KMS-11 (cell line): ENCODE results near the gene NFATC1.

ENCODE experiments used
- H2AFZ ChIP-seq: fragments of 200-600 bp; sonication (generic); 2 replicates; pipeline ENCODE4 v1.6.1; 2016; ENCODE audit warnings: antibody characterized with exemption, mixed run types, low read depth
- H3K27ac ChIP-seq: fragments of 200-600 bp; sonication (generic); 2 replicates; pipeline ENCODE4 v1.6.1; 2016; ENCODE audit warnings: mild to moderate bottlenecking, mixed run types
- H3K27me3 ChIP-seq: fragments of 200-600 bp; sonication (generic); 2 replicates; pipeline ENCODE4 v1.6.1; 2017; ENCODE audit warnings: mild to moderate bottlenecking, low read depth, mixed run types, moderate library complexity; ENCODE audit not compliant: insufficient read depth
- H3K36me3 ChIP-seq: fragments of 200-600 bp; sonication (generic); 2 replicates; pipeline ENCODE4 v1.6.1; 2017; ENCODE audit warnings: mild to moderate bottlenecking, mixed run types; ENCODE audit not compliant: insufficient read depth
- H3K4me1 ChIP-seq: fragments of 200-600 bp; sonication (generic); 2 replicates; pipeline ENCODE4 v1.6.1; 2016; ENCODE audit warnings: mild to moderate bottlenecking, low read depth, mixed run types; ENCODE audit not compliant: poor library complexity, severe bottlenecking
- H3K4me2 ChIP-seq: fragments of 200-600 bp; sonication (generic); 2 replicates; pipeline ENCODE4 v1.7.0; 2016; ENCODE audit warnings: mild to moderate bottlenecking, mixed run types
- H3K4me3 ChIP-seq: fragments of 200-600 bp; sonication (generic); IDR thresholded peaks from 2 replicates; pipeline ENCODE4 v1.6.1; 2017; ENCODE audit warnings: low read depth, low read length, mixed read lengths; ENCODE audit not compliant: insufficient read depth
- H3K79me2 ChIP-seq: fragments of 200-600 bp; sonication (generic); 2 replicates; pipeline ENCODE4 v1.6.1; 2016; ENCODE audit warnings: low read depth, mixed run types; ENCODE audit not compliant: insufficient read depth
- H3K9ac ChIP-seq: fragments of 200-600 bp; sonication (generic); 2 replicates; pipeline ENCODE4 v1.6.1; 2016; ENCODE audit warnings: mild to moderate bottlenecking, mixed run types
- H4K20me1 ChIP-seq: fragments of 200-600 bp; sonication (generic); 2 replicates; pipeline ENCODE4 v1.6.1; 2016; ENCODE audit warnings: mild to moderate bottlenecking, mixed run types; ENCODE audit not compliant: insufficient read depth
- TF ChIP-seq, protein P1 (sequence below): fragments of 200-600 bp; sonication (generic); conservative IDR thresholded peaks from 2 replicates; pipeline ENCODE4 v1.6.1; 2017; ENCODE audit warnings: low read depth, mild to moderate bottlenecking, antibody characterized with exemption, low read length, moderate library complexity, mixed read lengths

The NFATC1 gene

DNA sequence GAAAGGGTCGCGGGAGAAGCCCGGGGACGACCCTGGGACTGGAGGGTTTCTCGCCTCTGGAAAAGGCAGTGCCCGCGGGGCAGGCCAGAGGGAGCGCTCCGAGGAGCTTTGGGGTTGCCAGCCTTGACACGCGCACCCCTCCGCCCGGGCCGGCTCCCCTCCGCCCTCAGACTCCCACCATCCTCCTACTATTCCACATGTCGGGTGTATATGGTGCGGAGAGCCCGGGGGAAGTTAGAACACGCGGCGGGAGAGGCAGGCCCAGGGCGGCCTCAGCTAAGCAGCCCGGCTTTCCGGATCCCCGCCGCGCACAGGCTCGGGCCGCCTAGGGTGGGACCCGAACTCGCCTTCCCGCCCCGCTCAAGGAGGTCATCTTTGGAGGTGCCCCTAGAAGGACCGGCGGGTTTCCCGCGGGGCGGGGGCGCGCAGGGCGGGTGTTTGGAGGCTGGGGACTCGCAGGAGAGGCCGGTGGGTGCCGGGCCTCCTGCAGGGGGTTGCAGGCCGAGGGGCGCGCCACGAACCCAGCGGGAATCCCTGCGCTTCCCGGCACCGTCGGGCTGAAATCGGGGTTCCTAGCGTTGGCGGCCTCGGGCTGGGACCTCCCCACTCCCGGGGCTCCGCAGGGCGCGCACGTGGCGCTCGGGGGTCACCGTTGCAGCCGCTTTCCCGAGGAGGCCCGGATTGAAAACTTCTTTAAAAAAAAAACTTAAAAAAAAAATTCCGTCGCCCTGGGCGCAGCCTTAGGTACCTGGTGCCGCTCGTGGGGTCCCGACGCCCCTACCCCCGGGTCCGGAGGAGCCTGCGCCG lies 3.7 kb downstream of the NFATC1 start:
- H3K79me2 ChIP-seq: no peaks in the 10 kb centered on the region; the same call in 1 of the 2 replicates
- H3K36me3 ChIP-seq: no peaks in the 10 kb centered on the region
- peaks cover 14% of the 10 kb centered on the region; the same call in 1 of the 2 replicates for H3K27me3 ChIP-seq
- H3K4me2 ChIP-seq: peak overlapping the region; percentile 92
- H3K9ac ChIP-seq: peak overlapping the region; percentile 81
- H2AFZ ChIP-seq: peak overlapping the region; percentile 90
- peaks cover 11% of the 10 kb centered on the region for H3K4me1 ChIP-seq
- TF ChIP-seq, protein P1, sequence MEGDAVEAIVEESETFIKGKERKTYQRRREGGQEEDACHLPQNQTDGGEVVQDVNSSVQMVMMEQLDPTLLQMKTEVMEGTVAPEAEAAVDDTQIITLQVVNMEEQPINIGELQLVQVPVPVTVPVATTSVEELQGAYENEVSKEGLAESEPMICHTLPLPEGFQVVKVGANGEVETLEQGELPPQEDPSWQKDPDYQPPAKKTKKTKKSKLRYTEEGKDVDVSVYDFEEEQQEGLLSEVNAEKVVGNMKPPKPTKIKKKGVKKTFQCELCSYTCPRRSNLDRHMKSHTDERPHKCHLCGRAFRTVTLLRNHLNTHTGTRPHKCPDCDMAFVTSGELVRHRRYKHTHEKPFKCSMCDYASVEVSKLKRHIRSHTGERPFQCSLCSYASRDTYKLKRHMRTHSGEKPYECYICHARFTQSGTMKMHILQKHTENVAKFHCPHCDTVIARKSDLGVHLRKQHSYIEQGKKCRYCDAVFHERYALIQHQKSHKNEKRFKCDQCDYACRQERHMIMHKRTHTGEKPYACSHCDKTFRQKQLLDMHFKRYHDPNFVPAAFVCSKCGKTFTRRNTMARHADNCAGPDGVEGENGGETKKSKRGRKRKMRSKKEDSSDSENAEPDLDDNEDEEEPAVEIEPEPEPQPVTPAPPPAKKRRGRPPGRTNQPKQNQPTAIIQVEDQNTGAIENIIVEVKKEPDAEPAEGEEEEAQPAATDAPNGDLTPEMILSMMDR: no peak
- H4K20me1 ChIP-seq: no peaks in the 10 kb centered on the region
- peak overlapping the region; percentile 37 for H3K4me3 ChIP-seq
- H3K27ac ChIP-seq: peak overlapping the region; percentile 32; the same call in 1 of the 2 replicates

- TF ChIP-seq, protein P1: no peak
Measured at GRCh38 chr18:79400091-79400590, 4.4 kb downstream of the NFATC1 start.

GRCh38 chr18:79400591-79401381 lies 5.1 kb downstream of the NFATC1 start:
- Histone ChIP-seq H2AFZ (peak overlapping the region; percentile 90), H3K27ac (no peak overlapping the region; the same call in 1 of the 2 replicates), H3K4me3 (no peak overlapping the region), H4K20me1 (no peaks in the 10 kb centered on the region), H3K4me2 (peak overlapping the region; percentile 57), H3K9ac (peak overlapping the region; percentile 81; the same call in 1 of the 2 replicates), H3K27me3 (peaks cover 8% of the 10 kb centered on the region; the same call in 1 of the 2 replicates), H3K4me1 (peaks cover 5% of the 10 kb centered on the region), H3K36me3 (no peaks in the 10 kb centered on the region), H3K79me2 (no peaks in the 10 kb centered on the region; the same call in 1 of the 2 replicates)
- TF ChIP-seq, protein P1: no peak

More at GRCh38 chr18:79400091-79400590, 4.4 kb downstream of the NFATC1 start:
- Histone ChIP-seq H3K27ac (peak overlapping the region; percentile 32), H3K9ac (peak overlapping the region; percentile 81), H3K36me3 (no peaks in the 10 kb centered on the region), H4K20me1 (no peaks in the 10 kb centered on the region), H3K79me2 (no peaks in the 10 kb centered on the region; the same call in 1 of the 2 replicates), H3K4me2 (peak overlapping the region; percentile 92), H3K4me1 (peaks cover 5% of the 10 kb centered on the region), H3K27me3 (peaks cover 8% of the 10 kb centered on the region; the same call in 1 of the 2 replicates), H2AFZ (peak overlapping the region; percentile 90), H3K4me3 (peak overlapping the region; percentile 37)

- Histone ChIP-seq H3K79me2 (no peaks in the 10 kb centered on the region; the same call in 1 of the 2 replicates), H3K4me3 (no peak overlapping the region), H3K27ac (no peak overlapping the region), H4K20me1 (no peaks in the 10 kb centered on the region), H3K4me1 (peaks cover 5% of the 10 kb centered on the region), H3K9ac (no peak overlapping the region), H3K4me2 (no peak overlapping the region), H2AFZ (no peak overlapping the region), H3K36me3 (no peaks in the 10 kb centered on the region), H3K27me3 (peaks cover 4% of the 10 kb centered on the region; the same call in 1 of the 2 replicates)
- TF ChIP-seq, protein P1: no peak
Measured at GRCh38 chr18:79401494-79402208, 5.9 kb downstream of the NFATC1 start.
